Uterus (tissue), 2 donors: ENCODE measurements around the gene CABP7.

Experiments
- POLR2A ChIP-seq, 2 donors: fragments of 450-650 bp; IDR thresholded peaks; one replicate each; pipeline ENCODE4 v1.6.1; 2016; ENCODE audit warnings: antibody characterized with exemption in 2 of 2, mild to moderate bottlenecking in 1 of 2, moderate library complexity in 1 of 2
- TF ChIP-seq, protein P1 (sequence below), 4 experiments: fragments of 200-600 bp in 2 of 4; fragments of 450-650 bp in 2 of 4; sonication (generic) in 2 of 4; IDR thresholded peaks; one replicate each; pipeline ENCODE4 v1.5.1; 2016 to 2019; ENCODE audit warnings: antibody characterized with exemption in 4 of 4, mild to moderate bottlenecking in 2 of 4, moderate library complexity in 1 of 4

DNA sequence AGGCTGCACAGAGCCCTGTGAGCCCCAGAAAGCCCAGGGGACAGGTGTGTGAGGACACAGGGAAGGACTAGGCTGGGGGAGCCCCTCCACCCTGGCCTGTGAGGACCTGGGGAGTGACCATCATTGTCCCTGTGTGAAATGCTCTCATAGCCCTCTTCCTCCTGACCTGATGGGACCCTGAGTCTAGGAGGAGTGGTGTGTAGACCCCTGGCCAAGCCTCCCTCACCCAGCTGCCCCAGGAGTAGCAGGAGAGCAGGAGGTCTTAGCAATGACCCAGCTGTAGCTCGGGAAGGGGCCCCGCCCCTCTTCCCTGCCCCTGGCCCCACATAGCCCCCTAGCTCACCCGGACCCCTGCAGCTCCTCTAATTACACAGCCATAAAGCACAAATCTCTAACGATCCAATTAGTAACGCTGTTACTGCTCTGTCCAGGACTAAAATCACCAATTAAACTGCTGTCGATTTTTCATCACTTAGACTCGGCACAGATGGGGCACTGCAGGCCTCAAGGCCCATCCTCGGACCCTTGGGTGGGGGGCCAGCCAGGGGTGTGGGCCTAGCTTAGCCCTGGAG is 6.6 kb upstream of the CABP7 start:
- TF ChIP-seq, protein P1, sequence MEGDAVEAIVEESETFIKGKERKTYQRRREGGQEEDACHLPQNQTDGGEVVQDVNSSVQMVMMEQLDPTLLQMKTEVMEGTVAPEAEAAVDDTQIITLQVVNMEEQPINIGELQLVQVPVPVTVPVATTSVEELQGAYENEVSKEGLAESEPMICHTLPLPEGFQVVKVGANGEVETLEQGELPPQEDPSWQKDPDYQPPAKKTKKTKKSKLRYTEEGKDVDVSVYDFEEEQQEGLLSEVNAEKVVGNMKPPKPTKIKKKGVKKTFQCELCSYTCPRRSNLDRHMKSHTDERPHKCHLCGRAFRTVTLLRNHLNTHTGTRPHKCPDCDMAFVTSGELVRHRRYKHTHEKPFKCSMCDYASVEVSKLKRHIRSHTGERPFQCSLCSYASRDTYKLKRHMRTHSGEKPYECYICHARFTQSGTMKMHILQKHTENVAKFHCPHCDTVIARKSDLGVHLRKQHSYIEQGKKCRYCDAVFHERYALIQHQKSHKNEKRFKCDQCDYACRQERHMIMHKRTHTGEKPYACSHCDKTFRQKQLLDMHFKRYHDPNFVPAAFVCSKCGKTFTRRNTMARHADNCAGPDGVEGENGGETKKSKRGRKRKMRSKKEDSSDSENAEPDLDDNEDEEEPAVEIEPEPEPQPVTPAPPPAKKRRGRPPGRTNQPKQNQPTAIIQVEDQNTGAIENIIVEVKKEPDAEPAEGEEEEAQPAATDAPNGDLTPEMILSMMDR (IDR thresholded peaks at IDR 0.05) = no peak
- TF ChIP-seq POLR2A (IDR thresholded peaks at IDR 0.05) = no peak
